Transverse colon (tissue), 4 donors: Measurements from ENCODE around the gene RFX2. TPM values are rescaled to one million over a fixed set of nuclear protein-coding genes. Genes with fewer than 3 reads are reported as not detected.
A peak's percentile ranks its signal among the peaks of the same experiment; 100 is the strongest.

Experiments
- DNase-seq: peaks from one replicate; pipeline ENCODE4 v3.0.0-alpha.2; 2019
- H3K27ac ChIP-seq, 4 donors: fragments of 200-600 bp; sonication (generic); 2 replicates each; pipeline ENCODE4 v1.5.1; 2016 to 2018; ENCODE audit warnings: inconsistent platforms in 4 of 4
- H3K27me3 ChIP-seq: fragments of 200-600 bp; sonication (generic); 2 replicates; pipeline ENCODE4 v1.5.1; 2017; ENCODE audit warnings: inconsistent platforms
- H3K36me3 ChIP-seq, 4 donors: fragments of 200-600 bp; sonication (generic); 2 replicates each; pipeline ENCODE4 v1.5.1; 2017 to 2019; ENCODE audit warnings: inconsistent platforms in 4 of 4
- H3K4me1 ChIP-seq, 4 donors: fragments of 200-600 bp; sonication (generic); 2 replicates each; pipeline ENCODE4 v1.5.1; 2017 to 2020; ENCODE audit warnings: inconsistent platforms in 4 of 4
- H3K4me3 ChIP-seq, 4 donors: fragments of 200-600 bp; sonication (generic); 1 replicate in 1 of 4; 2 replicates in 3 of 4; pipeline versions ENCODE4 v1.5.1 to v1.6.1; 2017 to 2019; ENCODE audit warnings: inconsistent platforms in 4 of 4
- H3K9me3 ChIP-seq, 2 donors: fragments of 200-600 bp; sonication (generic); 2 replicates each; pipeline ENCODE4 v1.5.1; 2017 to 2019; ENCODE audit warnings: inconsistent platforms in 2 of 2
- CTCF ChIP-seq, 5 experiments: fragments of 200-600 bp in 3 of 5; fragments of 450-650 bp in 2 of 5; sonication (generic) in 3 of 5; IDR thresholded peaks; 1 replicate in 2 of 5; 2 replicates in 3 of 5; pipeline ENCODE4 v1.5.1; 2016 to 2017; ENCODE audit warnings: antibody characterized with exemption in 5 of 5, inconsistent platforms in 3 of 5, mild to moderate bottlenecking in 2 of 5, moderate library complexity in 1 of 5
- EP300 ChIP-seq: sonication (generic); formaldehyde crosslinking; IDR thresholded peaks from one replicate; pipeline ENCODE4 v1.6.1; 2017; ENCODE audit warnings: antibody characterized with exemption, low read depth
- POLR2A ChIP-seq: fragments of 450-650 bp; IDR thresholded peaks from one replicate; pipeline ENCODE4 v1.6.1; 2016; ENCODE audit warnings: antibody characterized with exemption, mild to moderate bottlenecking, moderate library complexity
- POLR2AphosphoS5 ChIP-seq, 3 donors: sonication (generic); formaldehyde crosslinking; IDR thresholded peaks; one replicate each; pipeline ENCODE4 v1.6.1; 2016; ENCODE audit warnings: antibody characterized with exemption in 3 of 3
- WGBS, 2 donors: methylation state at CpG; one replicate each; pipeline ENCODE4 v1.1.5; 2018; ENCODE audit warnings: low coverage in 1 of 2; 5-methylcytosine and 5-hydroxymethylcytosine counted together
- in situ Hi-C, 4 donors: fragments of 200-750 bp; cut with MboI; loops; one replicate each; pipeline versions ENCODE4 v1.15.0 to v1.15.1; 2017; ENCODE audit warnings: low sequenced_read_pairs in 3 of 4, low pct_ligation_motif_present in 1 of 4, low pct_unique_long_range_greater_than_20kb in 1 of 4
- intact Hi-C: fragments of 100-400 bp; cut with DNase I; formaldehyde crosslinking; loops from one replicate; pipeline ENCODE4 v1.15.1; 2023; ENCODE audit warnings: low total_unique reads
- total RNA-seq, 4 donors: library from RNA; depleted of rRNA; stranded (reverse); fragments of >200 nt; gene quantifications; one replicate each; pipeline ENCODE4 v1.1.0, GENCODE V29; 2016

The RFX2 gene
- total RNA-seq, 4 donors from 2014 or later: 6.1 to 57.5 (median 11.8) TPM

GRCh38 chr19:6020972-6021805 is 89.1 kb downstream of the RFX2 start:
- intact Hi-C loops: no loop called here

GRCh38 chr19:6020166-6020882 is 90.0 kb downstream of the RFX2 start:
- in situ Hi-C loops (loop anchor here in 1 of 4 donors (10.0 kb wide), 1 partner anchor 216 kb away; the partner anchor contains the start of gene NRTN), intact Hi-C loops (no loop called here)
- WGBS, 2 donors: 80% methylated on average over 20 of the region's 20 CpGs; no CpG with 5 or more reads in 1 of the 2 donors

More at GRCh38 chr19:6020972-6021805, 89.1 kb downstream of the RFX2 start:
- 40 to 67% methylated on average over 9 to 22 of the region's 22 CpGs for WGBS, 2 donors
- TF ChIP-seq CTCF (IDR thresholded peaks at IDR 0.05) (peak in 1 of 5 experiments; percentile 11), EP300 (no peak), POLR2AphosphoS5 (IDR thresholded peaks at IDR 0.05) (no peak)
- in situ Hi-C loops: loop anchor here in 1 of 4 donors (10.0 kb wide), 1 partner anchor 216 kb away; the partner anchor contains the start of gene NRTN
- H3K4me3 ChIP-seq: no peak overlapping the region
- no peaks in the 10 kb centered on the region for H3K4me1 ChIP-seq
- no peak for DNase-seq
- no peaks in the 10 kb centered on the region for H3K9me3 ChIP-seq
- no peaks in the 10 kb centered on the region for H3K27me3 ChIP-seq
- peak overlapping the region in 1 of 4 donors; percentile 21 for H3K27ac ChIP-seq
- no peaks in the 10 kb centered on the region for H3K36me3 ChIP-seq

GRCh38 chr19:6018786-6019185 is 91.5 kb downstream of the RFX2 start:
- 84 to 100% methylated on average over 1 to 10 of the region's 10 CpGs for WGBS, 2 donors
- Histone ChIP-seq H3K27me3 (no peaks in the 10 kb centered on the region), H3K4me3 (no peak overlapping the region), H3K9me3 (no peaks in the 10 kb centered on the region), H3K4me1 (no peaks in the 10 kb centered on the region), H3K36me3 (no peaks in the 10 kb centered on the region), H3K27ac (no peak overlapping the region)
- TF ChIP-seq POLR2A: no peak
- no peak for TF ChIP-seq POLR2AphosphoS5 (IDR thresholded peaks at IDR 0.05)
- no peak for TF ChIP-seq CTCF (IDR thresholded peaks at IDR 0.05)
- TF ChIP-seq EP300: no peak
- intact Hi-C loops (no loop called here), in situ Hi-C loops (no loop called here)
- no peak for DNase-seq

More at GRCh38 chr19:6020166-6020882, 90.0 kb downstream of the RFX2 start:
- H3K27me3 ChIP-seq: no peaks in the 10 kb centered on the region
- H3K4me1 ChIP-seq: no peaks in the 10 kb centered on the region
- no peak overlapping the region for H3K4me3 ChIP-seq
- H3K27ac ChIP-seq: peak overlapping the region in 1 of 4 donors; percentile 21
- H3K9me3 ChIP-seq: no peaks in the 10 kb centered on the region
- no peak for TF ChIP-seq POLR2AphosphoS5 (IDR thresholded peaks at IDR 0.05)
- TF ChIP-seq EP300: no peak
- TF ChIP-seq POLR2A: no peak
- H3K36me3 ChIP-seq: no peaks in the 10 kb centered on the region
- DNase-seq: no peak

GRCh38 chr19:6017576-6017975 is 92.7 kb downstream of the RFX2 start:
- no peak for DNase-seq
- no peak overlapping the region for H3K4me3 ChIP-seq
- 80 to 86% methylated on average over 1 to 11 of the region's 11 CpGs for WGBS, 2 donors
- H3K9me3 ChIP-seq: no peaks in the 10 kb centered on the region
- in situ Hi-C loops: no loop called here
- intact Hi-C loops: no loop called here
- TF ChIP-seq POLR2AphosphoS5 (IDR thresholded peaks at IDR 0.05) (no peak), POLR2A (no peak), EP300 (no peak), CTCF (IDR thresholded peaks at IDR 0.05) (no peak)
- H3K36me3 ChIP-seq: no peaks in the 10 kb centered on the region
- H3K27ac ChIP-seq: no peak overlapping the region
- no peaks in the 10 kb centered on the region for H3K27me3 ChIP-seq
- no peaks in the 10 kb centered on the region for H3K4me1 ChIP-seq
